ENCODE data around the gene AARS2. TPM values are rescaled to one million over a fixed set of nuclear protein-coding genes. Genes with fewer than 3 reads are reported as not detected.
A peak's percentile ranks its signal among the peaks of the same experiment; 100 is the strongest.

The AARS2 gene
- 21.7 and 22.1 TPM in 2 replicates for total RNA-seq (2021)
- long read RNA-seq, transcript AARS2-201 (22 exons, 3,854 nt) = major isoform, 67 of 129 reads
- long read RNA-seq, partial matches to known transcripts = 18 of 129 reads
- long read RNA-seq, other reads (novel, unspliced or antisense) = 44 of 129 reads

DNA sequence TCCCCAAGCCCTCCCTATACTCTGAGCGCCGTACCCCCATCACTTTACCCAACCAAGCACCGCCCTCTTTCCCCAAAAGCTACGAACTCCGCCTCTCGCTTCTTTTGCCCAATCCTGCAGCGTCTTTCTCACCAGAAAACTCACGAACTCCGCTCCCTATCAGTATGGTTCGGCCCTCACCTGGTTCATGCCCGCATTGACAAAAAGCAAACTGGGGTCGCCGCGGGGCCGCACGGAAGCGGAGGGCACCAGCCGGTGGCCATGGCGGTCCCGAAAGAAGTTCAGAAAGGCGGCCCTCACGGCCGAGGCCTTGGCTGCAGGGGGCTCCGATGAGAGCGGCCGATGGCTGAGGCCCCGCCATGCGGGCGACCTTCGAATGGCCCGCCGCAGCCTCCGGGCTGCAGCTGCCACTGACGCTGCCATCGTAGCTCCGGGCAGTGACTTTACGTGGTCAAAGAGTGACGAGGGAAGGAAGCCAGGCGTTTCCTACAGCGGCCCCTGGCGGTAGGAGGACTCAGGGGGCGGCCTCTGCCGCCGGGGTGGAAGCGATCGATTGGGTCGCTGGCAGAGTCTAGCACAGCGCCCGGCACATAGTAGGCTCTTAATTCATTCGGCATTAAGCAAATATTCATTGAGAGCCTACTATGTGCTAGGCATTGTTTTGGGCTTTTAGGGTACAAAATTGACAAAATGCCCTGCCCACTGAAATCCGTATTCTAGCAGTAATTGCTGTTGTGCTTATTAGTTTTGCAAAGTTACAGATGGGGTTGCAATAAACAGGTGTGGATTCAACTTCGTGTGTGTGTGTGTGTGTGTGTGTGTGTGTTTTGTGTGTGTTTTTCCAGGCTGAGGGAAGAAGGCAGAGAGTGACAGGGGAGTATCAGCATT, at the start of gene AARS2:
AARS2 (minus strand) TSS at position 447 of the 888 bp plus-strand sequence; CDS start at position 423, 24 bp downstream.
- Histone ChIP-seq H3K23ac (ENCODE audit: insufficient read length, low read depth, low read length) (no peak within 1 kb of the TSS), H3K79me2 (ENCODE audit: insufficient read depth, low read length) (peaks cover 6% of the 10 kb centered on the region; the same call in 1 of the 2 replicates), H3K27ac (ENCODE audit: insufficient read length, low read depth, low read length) (peak within 1 kb of the TSS; percentile 62), H3K27me3 (ENCODE audit: insufficient read depth, low read length) (peaks cover 2% of the 10 kb centered on the region; the same call in 1 of the 2 replicates), H4K20me1 (ENCODE audit: control insufficient read depth, insufficient read depth, insufficient read length) (no peaks in the 10 kb centered on the region), H3K9ac (ENCODE audit: extremely low read depth, insufficient read length, low read length) (peak within 1 kb of the TSS; percentile 57), H3K4me2 (ENCODE audit: insufficient read depth, insufficient read length, low read length) (peak within 1 kb of the TSS; percentile 85), H3K4me1 (ENCODE audit: insufficient read depth, low read length) (no peaks in the 10 kb centered on the region), H2BK20ac (ENCODE audit: low read depth, low read length, poor library complexity, severe bottlenecking) (no peak within 1 kb of the TSS), H2AK5ac (ENCODE audit: insufficient read length, low read length) (no peak within 1 kb of the TSS), H3K79me1 (ENCODE audit: insufficient read depth, low read depth, low read length, poor library complexity, severe bottlenecking) (peaks cover 5% of the 10 kb centered on the region), H2BK120ac (ENCODE audit: low read depth, low read length, poor library complexity, severe bottlenecking) (no peak within 1 kb of the TSS), H2BK5ac (ENCODE audit: insufficient read length, low read length) (no peak within 1 kb of the TSS), H4K91ac (ENCODE audit: insufficient read length, low read depth, low read length) (no peak within 1 kb of the TSS), H2BK15ac (ENCODE audit: low read depth, low read length) (no peak within 1 kb of the TSS), H3K14ac (ENCODE audit: insufficient read depth, low read length) (peak within 1 kb of the TSS; percentile 96), H3T11ph (ENCODE audit: low read length) (no peak within 1 kb of the TSS), H2AFZ (ENCODE audit: low read length) (no peak within 1 kb of the TSS), H3K56ac (ENCODE audit: insufficient read length, low read depth, low read length) (no peak within 1 kb of the TSS), H3K23me2 (ENCODE audit: insufficient read length, low read depth, low read length, poor library complexity, severe bottlenecking) (peaks cover 4% of the 10 kb centered on the region), H2BK12ac (ENCODE audit: insufficient read length, low read depth, low read length) (no peak within 1 kb of the TSS), H3K18ac (ENCODE audit: insufficient read length, low read depth, low read length) (peak within 1 kb of the TSS; percentile 90), H3K9me3 (ENCODE audit: control insufficient read depth, low read depth, low read length) (no peaks in the 10 kb centered on the region), H4K5ac (ENCODE audit: insufficient read length, low read depth, low read length) (no peak within 1 kb of the TSS), H3K4ac (ENCODE audit: low read depth, low read length) (no peak within 1 kb of the TSS), H4K8ac (replicated peaks; ENCODE audit: insufficient read length, low read depth, low read length) (no peak within 1 kb of the TSS)
- TF ChIP-seq, protein P1, sequence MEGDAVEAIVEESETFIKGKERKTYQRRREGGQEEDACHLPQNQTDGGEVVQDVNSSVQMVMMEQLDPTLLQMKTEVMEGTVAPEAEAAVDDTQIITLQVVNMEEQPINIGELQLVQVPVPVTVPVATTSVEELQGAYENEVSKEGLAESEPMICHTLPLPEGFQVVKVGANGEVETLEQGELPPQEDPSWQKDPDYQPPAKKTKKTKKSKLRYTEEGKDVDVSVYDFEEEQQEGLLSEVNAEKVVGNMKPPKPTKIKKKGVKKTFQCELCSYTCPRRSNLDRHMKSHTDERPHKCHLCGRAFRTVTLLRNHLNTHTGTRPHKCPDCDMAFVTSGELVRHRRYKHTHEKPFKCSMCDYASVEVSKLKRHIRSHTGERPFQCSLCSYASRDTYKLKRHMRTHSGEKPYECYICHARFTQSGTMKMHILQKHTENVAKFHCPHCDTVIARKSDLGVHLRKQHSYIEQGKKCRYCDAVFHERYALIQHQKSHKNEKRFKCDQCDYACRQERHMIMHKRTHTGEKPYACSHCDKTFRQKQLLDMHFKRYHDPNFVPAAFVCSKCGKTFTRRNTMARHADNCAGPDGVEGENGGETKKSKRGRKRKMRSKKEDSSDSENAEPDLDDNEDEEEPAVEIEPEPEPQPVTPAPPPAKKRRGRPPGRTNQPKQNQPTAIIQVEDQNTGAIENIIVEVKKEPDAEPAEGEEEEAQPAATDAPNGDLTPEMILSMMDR (conservative IDR thresholded peaks at IDR 0.05) = peak; percentile 99
- Mint-ChIP-seq H3K27me3 (ENCODE audit: low read depth) (no peaks in the 10 kb centered on the region; the same call in none of the 2 replicates), H3K4me3 (peak within 1 kb of the TSS; percentile 92 to 95), H3K9me3 (no peaks in the 10 kb centered on the region), H3K27ac (peak within 1 kb of the TSS; percentile 94 to 97 (median 96)), H3K4me1 (peaks cover 17 to 25% of the 10 kb centered on the region in 2 experiments), H3K36me3 (ENCODE audit: insufficient read depth in 1 of 3, low read depth in 3 of 3) (peaks cover 20 to 39% (median 37%) of the 10 kb centered on the region in 3 experiments)
- DNase-seq = peak; percentile 90
- WGBS (ENCODE audit: extremely low coverage, insufficient read length, low lambda C conversion rate) = no CpG with 5 or more reads among the region's 52 CpGs

Data from H9 (cell line).